Ovary (tissue), 3 donors: ENCODE data around the gene SHTN1.

Experiments used
- EP300 ChIP-seq: sonication (generic); formaldehyde crosslinking; IDR thresholded peaks from one replicate; pipeline ENCODE4 v1.6.1; 2017; ENCODE audit warnings: antibody characterized with exemption
- POLR2A ChIP-seq: fragments of 450-650 bp; IDR thresholded peaks from one replicate; pipeline ENCODE4 v1.6.1; 2017; ENCODE audit warnings: antibody characterized with exemption, mild to moderate bottlenecking, moderate library complexity
- TF ChIP-seq, protein P1 (sequence below), 3 donors: fragments of 450-650 bp in 2 of 3; fragments of 200-600 bp in 1 of 3; IDR thresholded peaks; one replicate each; pipeline versions ENCODE4 v1.5.1 to v1.8.0; 2016 to 2022; ENCODE audit warnings: antibody characterized with exemption in 3 of 3, mild to moderate bottlenecking in 1 of 3
- donor health status: DM: no; HTN: no; CAD: no.

DNA sequence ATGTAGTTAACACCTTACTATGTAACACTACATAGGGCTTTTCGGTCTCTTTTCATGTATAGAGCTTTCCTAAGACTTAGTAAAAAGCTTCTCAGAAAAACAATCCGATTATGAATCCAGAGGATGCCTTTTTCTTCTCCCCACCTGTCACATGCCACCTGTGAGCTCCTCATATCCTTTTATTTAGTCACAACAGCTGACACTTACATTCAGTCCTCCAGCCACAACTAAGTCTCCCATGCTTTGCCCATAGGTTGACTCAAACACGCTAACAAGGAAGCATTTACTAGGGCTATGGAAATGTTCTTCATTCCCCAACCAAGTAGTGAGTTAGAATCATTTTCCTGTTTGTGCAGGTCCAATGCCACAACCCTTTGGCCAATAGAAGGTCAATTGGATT is 147.8 kb downstream of the SHTN1 start:
- TF ChIP-seq, protein P1, sequence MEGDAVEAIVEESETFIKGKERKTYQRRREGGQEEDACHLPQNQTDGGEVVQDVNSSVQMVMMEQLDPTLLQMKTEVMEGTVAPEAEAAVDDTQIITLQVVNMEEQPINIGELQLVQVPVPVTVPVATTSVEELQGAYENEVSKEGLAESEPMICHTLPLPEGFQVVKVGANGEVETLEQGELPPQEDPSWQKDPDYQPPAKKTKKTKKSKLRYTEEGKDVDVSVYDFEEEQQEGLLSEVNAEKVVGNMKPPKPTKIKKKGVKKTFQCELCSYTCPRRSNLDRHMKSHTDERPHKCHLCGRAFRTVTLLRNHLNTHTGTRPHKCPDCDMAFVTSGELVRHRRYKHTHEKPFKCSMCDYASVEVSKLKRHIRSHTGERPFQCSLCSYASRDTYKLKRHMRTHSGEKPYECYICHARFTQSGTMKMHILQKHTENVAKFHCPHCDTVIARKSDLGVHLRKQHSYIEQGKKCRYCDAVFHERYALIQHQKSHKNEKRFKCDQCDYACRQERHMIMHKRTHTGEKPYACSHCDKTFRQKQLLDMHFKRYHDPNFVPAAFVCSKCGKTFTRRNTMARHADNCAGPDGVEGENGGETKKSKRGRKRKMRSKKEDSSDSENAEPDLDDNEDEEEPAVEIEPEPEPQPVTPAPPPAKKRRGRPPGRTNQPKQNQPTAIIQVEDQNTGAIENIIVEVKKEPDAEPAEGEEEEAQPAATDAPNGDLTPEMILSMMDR (IDR thresholded peaks at IDR 0.05) = no peak
- TF ChIP-seq POLR2A = no peak
- no peak for TF ChIP-seq EP300
